ENCODE results near the gene THBS2.

DNA sequence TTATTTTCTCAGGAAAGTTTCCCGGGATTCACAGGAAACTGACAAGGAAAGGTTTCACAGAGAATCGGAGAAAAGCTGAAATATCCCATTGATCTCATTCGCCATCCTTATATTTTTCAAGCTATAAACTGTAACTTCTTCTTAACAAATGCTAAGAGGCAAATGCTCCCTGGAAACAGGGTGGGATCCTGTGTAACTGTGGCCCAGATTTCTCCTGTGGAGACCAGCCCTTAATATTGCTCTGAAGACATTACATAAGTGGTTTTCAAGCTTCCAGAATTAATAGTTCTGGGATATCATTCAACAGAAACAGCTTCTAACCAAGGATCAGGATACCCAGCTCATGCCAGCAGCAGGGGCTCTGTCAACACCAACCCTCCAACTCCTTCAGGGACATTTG lies 69.2 kb downstream of the THBS2 start:
- TF ChIP-seq SUZ12 (IDR thresholded peaks at IDR 0.05) = no peak
- TF ChIP-seq BHLHE40 (IDR thresholded peaks at IDR 0.05; ENCODE audit: borderline replicate concordance) = no peak
- no peak for TF ChIP-seq FOXM1 (IDR thresholded peaks at IDR 0.05; ENCODE audit: borderline replicate concordance)
- TF ChIP-seq, protein P1, sequence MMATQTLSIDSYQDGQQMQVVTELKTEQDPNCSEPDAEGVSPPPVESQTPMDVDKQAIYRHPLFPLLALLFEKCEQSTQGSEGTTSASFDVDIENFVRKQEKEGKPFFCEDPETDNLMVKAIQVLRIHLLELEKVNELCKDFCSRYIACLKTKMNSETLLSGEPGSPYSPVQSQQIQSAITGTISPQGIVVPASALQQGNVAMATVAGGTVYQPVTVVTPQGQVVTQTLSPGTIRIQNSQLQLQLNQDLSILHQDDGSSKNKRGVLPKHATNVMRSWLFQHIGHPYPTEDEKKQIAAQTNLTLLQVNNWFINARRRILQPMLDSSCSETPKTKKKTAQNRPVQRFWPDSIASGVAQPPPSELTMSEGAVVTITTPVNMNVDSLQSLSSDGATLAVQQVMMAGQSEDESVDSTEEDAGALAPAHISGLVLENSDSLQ (IDR thresholded peaks at IDR 0.05) = no peak
- TF ChIP-seq ARNT (IDR thresholded peaks at IDR 0.05) = no peak
- TF ChIP-seq TARDBP (IDR thresholded peaks at IDR 0.05) = no peak
- no peak for TF ChIP-seq ELF4 (IDR thresholded peaks at IDR 0.05)
- no peak for TF ChIP-seq ZNF384 (IDR thresholded peaks at IDR 0.05)
- no peak for TF ChIP-seq SP1 (IDR thresholded peaks at IDR 0.05)
- no peak for TF ChIP-seq NFRKB (IDR thresholded peaks at IDR 0.05)
- no peak for TF ChIP-seq FOXK2 (IDR thresholded peaks at IDR 0.05)
- TF ChIP-seq LEF1 (IDR thresholded peaks at IDR 0.05; ENCODE audit: borderline replicate concordance) = no peak
- TF ChIP-seq CTBP1 (IDR thresholded peaks at IDR 0.05; ENCODE audit: borderline replicate concordance) = no peak

All from HEK293T (cell line).